HCT116 (cell line): ENCODE data around the gene TLN1. TPM values are rescaled to one million over a fixed set of nuclear protein-coding genes. Genes with fewer than 3 reads are reported as not detected.

Source experiments
- ATAC-seq: fragments of 200-7000 bp; cut with Tn5 transposase; 2 replicates; pipeline ENCODE4 v1.9.1; 2020; ENCODE audit warnings: mild to moderate bottlenecking, moderate library complexity
- BruUV-seq: library from RNA; stranded (reverse); fragments of 400-500 nt; replicated peaks from 2 replicates; lab custom pipeline; 2021; lab: Mats Ljungman, UMichigan
- CTCF ChIA-PET: fragments of 300-600 bp; sonication (Branson Sonifier 250); formaldehyde crosslinking; loops from one replicate; lab custom pipeline; 2021; ENCODE audit warnings: antibody characterized with exemption; lab: Charles Lee
- POLR2A ChIA-PET: fragments of 300-600, 350-600 bp; sonication (Branson Sonifier 250); formaldehyde crosslinking; loops from one replicate; lab custom pipeline; 2021; ENCODE audit warnings: antibody characterized with exemption; lab: Charles Lee
- RAD21 ChIA-PET, 2 experiments: fragments of 300-600 bp; sonication (Branson Sonifier 250); formaldehyde crosslinking; loops; one replicate each; lab custom pipeline; 2023; ENCODE audit warnings: low total read pairs in 2 of 2; ENCODE audit not compliant: uncharacterized antibody in 2 of 2, unreplicated experiment in 2 of 2, low non-redundant PET in 1 of 2; lab: Charles Lee
- DNase-seq: peaks from one replicate; pipeline ENCODE4 v3.0.0-alpha.2; 2010; ENCODE audit warnings: low read depth, low spot score
- H2AFZ ChIP-seq: fragments of 200-600 bp; shearing (Covaris generic), sonication (generic); 2 replicates; pipeline ENCODE4 v1.6.1; 2017; ENCODE audit warnings: low read depth, mixed run types, mixed read lengths, antibody characterized with exemption, low read length; ENCODE audit not compliant: poor library complexity, severe bottlenecking
- H3K27ac ChIP-seq: 2 replicates; pipeline ENCODE4 v1.5.1; 2012; ENCODE audit warnings: low read depth, low read length
- H3K27me3 ChIP-seq: fragments of 200-600 bp; sonication (generic); 2 replicates; pipeline ENCODE4 v1.6.1; 2016; ENCODE audit warnings: mixed run types, low read length, mixed read lengths; ENCODE audit not compliant: insufficient read depth
- H3K36me3 ChIP-seq, 2 experiments: fragments of 200-500 bp in 1 of 2; fragments of 200-600 bp in 1 of 2; sonication (Bioruptor generic) in 1 of 2; sonication (generic) in 1 of 2; 2 replicates each; pipeline versions ENCODE4 v1.5.1 to v1.6.1; 2014 to 2016; ENCODE audit warnings: low read length in 2 of 2, inconsistent platforms in 1 of 2, mixed read lengths in 1 of 2, mixed run types in 1 of 2; ENCODE audit not compliant: insufficient read depth in 2 of 2, control insufficient read depth in 1 of 2
- H3K4me1 ChIP-seq, 2 experiments: fragments of 200-600 bp in 1 of 2; sonication (generic) in 1 of 2; 2 replicates each; pipeline versions ENCODE4 v1.5.1 to v1.6.1; 2012 to 2017; ENCODE audit warnings: low read length in 2 of 2, inconsistent platforms in 1 of 2, mild to moderate bottlenecking in 1 of 2, mixed read lengths in 1 of 2, mixed run types in 1 of 2, moderate library complexity in 1 of 2; ENCODE audit not compliant: insufficient read depth in 2 of 2, control insufficient read depth in 1 of 2
- H3K4me2 ChIP-seq: fragments of 200-600 bp; sonication (generic); 2 replicates; pipeline ENCODE4 v1.6.1; 2017; ENCODE audit warnings: mixed run types, low read length, mixed read lengths
- H3K4me3 ChIP-seq, 2 experiments: fragments of 200-600 bp in 1 of 2; sonication (generic) in 1 of 2; replicated peaks in 1 of 2; 2 replicates each; pipeline ENCODE4 v1.5.1; 2011 to 2016; ENCODE audit warnings: low read length in 2 of 2, control low read depth in 1 of 2, low read depth in 1 of 2, mild to moderate bottlenecking in 1 of 2, mixed read lengths in 1 of 2, mixed run types in 1 of 2
- H3K79me2 ChIP-seq: fragments of 200-600 bp; sonication (generic); 2 replicates; pipeline ENCODE4 v1.6.1; 2017; ENCODE audit warnings: mild to moderate bottlenecking, mixed run types, low read length, moderate library complexity, mixed read lengths; ENCODE audit not compliant: insufficient read depth
- H3K9ac ChIP-seq: fragments of 200-600 bp; sonication (generic); 2 replicates; pipeline ENCODE4 v1.6.1; 2016; ENCODE audit warnings: low read length, mixed read lengths
- H3K9me2 ChIP-seq: fragments of 200-600 bp; sonication (generic), shearing (Covaris generic); 2 replicates; pipeline ENCODE4 v1.6.1; 2017; ENCODE audit warnings: mixed run types, mild to moderate bottlenecking, moderate library complexity; ENCODE audit not compliant: insufficient read depth
- H3K9me3 ChIP-seq, 2 experiments: fragments of 200-500 bp in 1 of 2; fragments of 200-600 bp in 1 of 2; sonication (Bioruptor generic) in 1 of 2; sonication (generic) in 1 of 2; 2 replicates each; pipeline ENCODE4 v1.6.1; 2014 to 2017; ENCODE audit warnings: low read length in 2 of 2, mixed read lengths in 2 of 2, inconsistent platforms in 1 of 2, low read depth in 1 of 2, mild to moderate bottlenecking in 1 of 2, mixed run types in 1 of 2, moderate library complexity in 1 of 2; ENCODE audit not compliant: control insufficient read depth in 1 of 2, insufficient read depth in 1 of 2
- H4K20me1 ChIP-seq: fragments of 200-600 bp; sonication (generic), shearing (Covaris generic); 2 replicates; pipeline ENCODE4 v1.6.1; 2017; ENCODE audit warnings: mixed run types, mild to moderate bottlenecking, moderate library complexity; ENCODE audit not compliant: insufficient read depth
- CTCF ChIP-seq, 3 experiments: fragments of 200-600 bp in 1 of 3; sonication (generic) in 1 of 3; IDR thresholded peaks in 2 of 3; conservative IDR thresholded peaks in 1 of 3; 2 replicates each; pipeline ENCODE4 v1.5.1; 2012 to 2017; ENCODE audit warnings: low read depth in 2 of 3, low read length in 2 of 3, antibody characterized with exemption in 1 of 3, borderline replicate concordance in 1 of 3, control low read depth in 1 of 3, mild to moderate bottlenecking in 1 of 3, mixed read lengths in 1 of 3, mixed run types in 1 of 3, moderate library complexity in 1 of 3; ENCODE audit not compliant: insufficient read depth in 1 of 3
- EGR1 ChIP-seq: IDR thresholded peaks from 2 replicates; pipeline ENCODE4 v1.6.1; 2012; ENCODE audit warnings: low read depth
- RAD21 ChIP-seq: IDR thresholded peaks from 2 replicates; pipeline ENCODE4 v1.6.1; 2012; ENCODE audit warnings: low read depth, mild to moderate bottlenecking
- SIN3A ChIP-seq: IDR thresholded peaks from 2 replicates; pipeline ENCODE4 v1.6.1; 2012; ENCODE audit warnings: low read depth
- SP1 ChIP-seq: IDR thresholded peaks from 2 replicates; pipeline ENCODE4 v1.6.1; 2012; ENCODE audit warnings: low read depth
- ZBTB33 ChIP-seq: IDR thresholded peaks from 2 replicates; pipeline ENCODE4 v1.6.1; 2011; ENCODE audit warnings: mild to moderate bottlenecking, low read length, moderate library complexity; ENCODE audit not compliant: insufficient replicate concordance; ENCODE audit errors: extremely low read depth
- intact Hi-C: fragments of 100-400 bp; cut with micrococcal nuclease; formaldehyde crosslinking; loops from 2 replicates; pipeline ENCODE4 v1.10.0; 2022
- total RNA-seq: library from RNA; stranded (reverse); gene quantifications from one replicate; pipeline ENCODE4 v1.2.1, GENCODE V29; 2021; ENCODE audit not compliant: unreplicated experiment

TLN1 gene
- total RNA-seq, 1 experiment from 2014 or later = 144 TPM

GRCh38 chr9:35771534-35771933 lies 39.5 kb upstream of the TLN1 start:
- no peak for DNase-seq
- Histone ChIP-seq H3K36me3 (no peaks in the 10 kb centered on the region), H3K9me3 (no peaks in the 10 kb centered on the region), H3K4me3 (no peak overlapping the region), H3K4me1 (peaks cover 2 to 6% of the 10 kb centered on the region in 2 experiments; a peak in 2 of 4 replicates), H4K20me1 (no peaks in the 10 kb centered on the region), H3K27ac (no peak overlapping the region), H3K27me3 (no peaks in the 10 kb centered on the region), H2AFZ (no peak overlapping the region), H3K79me2 (no peaks in the 10 kb centered on the region), H3K9me2 (no peaks in the 10 kb centered on the region)
- ChIA-PET CTCF (no interaction called here), RAD21 (no interaction called here), POLR2A (no interaction called here)
- BruUV-seq = no TSS peak
- ATAC-seq = no peak
- intact Hi-C loops = no loop called here
- TF ChIP-seq SP1 (no peak), SIN3A (no peak), EGR1 (no peak), CTCF (IDR thresholded peaks at IDR 0.05 in 2 of 3, conservative IDR thresholded peaks at IDR 0.05 in 1 of 3; ENCODE audit: borderline replicate concordance in 1 of 3, insufficient read depth in 1 of 3, low read depth in 2 of 3, low read length in 2 of 3) (no peak), ZBTB33 (no peak), RAD21 (no peak)
- TF ChIP-seq, all 23 proteins: peak for 0
- Histone ChIP-seq H3K4me2 (no peak overlapping the region), H3K9ac (no peak overlapping the region)
